Gastroesophageal sphincter (tissue), 4 donors: ENCODE data around the gene SERPINF2. TPM values are rescaled to one million over a fixed set of nuclear protein-coding genes. Genes with fewer than 3 reads are reported as not detected.

Source experiments
- ATAC-seq: fragments of 150-250 bp; one replicate; pipeline ENCODE4 v1.9.1; 2016; ENCODE audit warnings: mild to moderate bottlenecking, moderate library complexity
- H3K27ac ChIP-seq, 4 donors: fragments of 200-600 bp; sonication (generic) in 3 of 4; 1 replicate in 3 of 4; 2 replicates in 1 of 4; pipeline ENCODE4 v1.5.1; 2016 to 2019
- H3K27me3 ChIP-seq: fragments of 200-600 bp; sonication (generic); one replicate; pipeline ENCODE4 v1.5.1; 2019
- H3K36me3 ChIP-seq, 2 donors: fragments of 200-600 bp; sonication (generic); one replicate each; pipeline ENCODE4 v1.5.1; 2019; ENCODE audit warnings: control low read depth in 1 of 2
- H3K4me1 ChIP-seq, 3 donors: fragments of 200-600 bp; sonication (generic); 1 replicate in 2 of 3; 2 replicates in 1 of 3; pipeline ENCODE4 v1.5.1; 2016 to 2019; ENCODE audit warnings: control low read depth in 2 of 3
- H3K4me3 ChIP-seq, 2 donors: fragments of 200-600 bp; sonication (generic); one replicate each; pipeline ENCODE4 v1.5.1; 2019; ENCODE audit warnings: mild to moderate bottlenecking in 1 of 2, moderate library complexity in 1 of 2
- H3K9me3 ChIP-seq, 3 donors: fragments of 200-600 bp; sonication (generic); one replicate each; pipeline ENCODE4 v1.5.1; 2017 to 2019; ENCODE audit warnings: control low read depth in 2 of 3
- EP300 ChIP-seq: sonication (generic); formaldehyde crosslinking; IDR thresholded peaks from one replicate; pipeline ENCODE4 v1.6.1; 2017; ENCODE audit warnings: antibody characterized with exemption, mild to moderate bottlenecking
- POLR2A ChIP-seq, 2 donors: fragments of 450-650 bp; IDR thresholded peaks; one replicate each; pipeline ENCODE4 v1.6.1; 2017; ENCODE audit warnings: antibody characterized with exemption in 2 of 2, mild to moderate bottlenecking in 2 of 2, moderate library complexity in 1 of 2
- POLR2AphosphoS5 ChIP-seq: sonication (generic); formaldehyde crosslinking; IDR thresholded peaks from one replicate; pipeline ENCODE4 v1.6.1; 2017; ENCODE audit warnings: antibody characterized with exemption
- whole genome bisulfite sequencing, 2 donors: methylation state at CpG; one replicate each; pipeline ENCODE4 v1.1.5; 2018; ENCODE audit warnings: low coverage in 1 of 2; 5-methylcytosine and 5-hydroxymethylcytosine counted together
- total RNA-seq, 4 donors: library from RNA; depleted of rRNA; stranded (reverse); fragments of >200 nt; gene quantifications; one replicate each; pipeline ENCODE4 v1.1.0, GENCODE V29; 2016
- TF ChIP-seq, protein P1 (sequence below), 4 experiments: fragments of 200-600 bp in 2 of 4; fragments of 450-650 bp in 2 of 4; sonication (generic) in 1 of 4; IDR thresholded peaks; one replicate each; pipeline ENCODE4 v1.5.1; 2017 to 2019; ENCODE audit warnings: antibody characterized with exemption in 4 of 4, mild to moderate bottlenecking in 2 of 4, moderate library complexity in 2 of 4

Gene SERPINF2
- total RNA-seq, 4 donors from 2014 or later: 2.0 to 7.6 (median 5.1) TPM

DNA sequence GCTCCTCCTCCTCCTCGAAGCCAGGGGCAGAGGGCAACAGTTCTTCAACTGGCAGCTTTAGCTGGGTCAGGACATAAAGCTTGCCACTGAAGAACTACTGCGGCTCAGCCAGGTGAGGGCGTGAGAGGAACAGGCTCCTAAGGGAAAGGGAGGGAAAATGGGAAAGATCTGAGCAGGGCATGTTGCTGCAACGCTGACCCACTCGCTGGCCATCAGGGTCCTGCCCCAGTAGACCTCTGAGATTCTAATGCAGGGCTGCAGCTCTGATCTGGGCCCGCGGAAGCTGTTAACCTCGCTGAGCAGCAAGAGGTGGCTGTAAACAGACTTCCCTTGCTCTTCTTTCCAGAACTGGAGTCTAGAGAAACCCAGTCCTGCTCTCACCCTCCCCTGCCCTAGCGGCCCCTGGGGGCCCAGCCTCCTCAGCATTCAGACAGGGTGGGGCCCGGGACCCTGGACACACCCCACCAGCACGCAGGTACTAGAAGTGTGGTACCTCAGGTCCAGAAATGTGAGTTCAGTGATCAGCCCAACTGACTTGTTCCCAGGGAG lies 28.7 kb upstream of the SERPINF2 start:
- Histone ChIP-seq H3K27ac (peak overlapping the region; percentile 97 to 100 (median 99)), H3K4me3 (peak overlapping the region; percentile 92 to 100), H3K36me3 (peaks cover 0 to 26% of the 10 kb centered on the region in 2 donors), H3K27me3 (no peaks in the 10 kb centered on the region), H3K4me1 (peaks cover 2 to 75% (median 47%) of the 10 kb centered on the region in 3 donors), H3K9me3 (no peaks in the 10 kb centered on the region)
- ATAC-seq: no peak
- TF ChIP-seq POLR2AphosphoS5 (no peak), EP300 (no peak), POLR2A (IDR thresholded peaks at IDR 0.05) (no peak)
- TF ChIP-seq, protein P1, sequence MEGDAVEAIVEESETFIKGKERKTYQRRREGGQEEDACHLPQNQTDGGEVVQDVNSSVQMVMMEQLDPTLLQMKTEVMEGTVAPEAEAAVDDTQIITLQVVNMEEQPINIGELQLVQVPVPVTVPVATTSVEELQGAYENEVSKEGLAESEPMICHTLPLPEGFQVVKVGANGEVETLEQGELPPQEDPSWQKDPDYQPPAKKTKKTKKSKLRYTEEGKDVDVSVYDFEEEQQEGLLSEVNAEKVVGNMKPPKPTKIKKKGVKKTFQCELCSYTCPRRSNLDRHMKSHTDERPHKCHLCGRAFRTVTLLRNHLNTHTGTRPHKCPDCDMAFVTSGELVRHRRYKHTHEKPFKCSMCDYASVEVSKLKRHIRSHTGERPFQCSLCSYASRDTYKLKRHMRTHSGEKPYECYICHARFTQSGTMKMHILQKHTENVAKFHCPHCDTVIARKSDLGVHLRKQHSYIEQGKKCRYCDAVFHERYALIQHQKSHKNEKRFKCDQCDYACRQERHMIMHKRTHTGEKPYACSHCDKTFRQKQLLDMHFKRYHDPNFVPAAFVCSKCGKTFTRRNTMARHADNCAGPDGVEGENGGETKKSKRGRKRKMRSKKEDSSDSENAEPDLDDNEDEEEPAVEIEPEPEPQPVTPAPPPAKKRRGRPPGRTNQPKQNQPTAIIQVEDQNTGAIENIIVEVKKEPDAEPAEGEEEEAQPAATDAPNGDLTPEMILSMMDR (IDR thresholded peaks at IDR 0.05): peak in 3 of 4 experiments; percentile 35 to 51 (median 41)
- 0% methylated on average over 1 of the region's 11 CpGs; no CpG with 5 or more reads in 1 of the 2 donors for WGBS, 2 donors

DNA sequence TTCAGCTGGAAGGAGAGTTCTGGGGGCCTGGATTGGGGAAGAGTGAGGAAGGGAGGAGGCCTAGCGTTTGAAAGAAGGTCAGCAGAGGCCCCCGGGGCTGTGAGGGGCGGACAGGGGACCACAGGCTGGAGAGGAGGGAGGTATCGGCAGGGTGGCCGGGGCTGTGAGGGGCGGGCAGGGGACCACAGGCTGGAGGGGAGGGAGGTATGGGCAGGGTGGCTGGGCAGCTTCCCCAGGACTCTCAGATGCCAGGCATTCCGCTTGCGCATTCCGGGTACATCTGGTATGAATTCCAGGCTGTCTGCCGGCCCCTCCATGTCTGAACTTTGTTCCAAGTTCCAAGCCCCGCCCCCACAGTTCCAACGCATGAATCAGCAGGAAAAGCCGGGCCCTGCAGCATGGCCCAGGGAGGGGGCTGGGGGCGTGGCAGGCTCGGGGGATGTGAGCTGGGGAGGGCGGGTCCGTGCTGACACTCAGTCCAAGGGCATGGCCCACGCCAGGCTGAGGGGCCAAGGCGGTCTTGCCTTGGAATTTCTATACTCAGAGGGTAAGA lies 28.2 kb upstream of the SERPINF2 start:
- Histone ChIP-seq H3K36me3 (peaks cover 0 to 26% of the 10 kb centered on the region in 2 donors), H3K4me3 (peak overlapping the region; percentile 92 to 100), H3K4me1 (peaks cover 2 to 70% (median 42%) of the 10 kb centered on the region in 3 donors), H3K27me3 (no peaks in the 10 kb centered on the region), H3K27ac (peak overlapping the region; percentile 97 to 100 (median 99)), H3K9me3 (no peaks in the 10 kb centered on the region)
- 4% methylated on average over 4 to 7 of the region's 19 CpGs for WGBS, 2 donors
- TF ChIP-seq EP300 (no peak), POLR2AphosphoS5 (peak; percentile 89)
- ATAC-seq: peak; percentile 52

DNA sequence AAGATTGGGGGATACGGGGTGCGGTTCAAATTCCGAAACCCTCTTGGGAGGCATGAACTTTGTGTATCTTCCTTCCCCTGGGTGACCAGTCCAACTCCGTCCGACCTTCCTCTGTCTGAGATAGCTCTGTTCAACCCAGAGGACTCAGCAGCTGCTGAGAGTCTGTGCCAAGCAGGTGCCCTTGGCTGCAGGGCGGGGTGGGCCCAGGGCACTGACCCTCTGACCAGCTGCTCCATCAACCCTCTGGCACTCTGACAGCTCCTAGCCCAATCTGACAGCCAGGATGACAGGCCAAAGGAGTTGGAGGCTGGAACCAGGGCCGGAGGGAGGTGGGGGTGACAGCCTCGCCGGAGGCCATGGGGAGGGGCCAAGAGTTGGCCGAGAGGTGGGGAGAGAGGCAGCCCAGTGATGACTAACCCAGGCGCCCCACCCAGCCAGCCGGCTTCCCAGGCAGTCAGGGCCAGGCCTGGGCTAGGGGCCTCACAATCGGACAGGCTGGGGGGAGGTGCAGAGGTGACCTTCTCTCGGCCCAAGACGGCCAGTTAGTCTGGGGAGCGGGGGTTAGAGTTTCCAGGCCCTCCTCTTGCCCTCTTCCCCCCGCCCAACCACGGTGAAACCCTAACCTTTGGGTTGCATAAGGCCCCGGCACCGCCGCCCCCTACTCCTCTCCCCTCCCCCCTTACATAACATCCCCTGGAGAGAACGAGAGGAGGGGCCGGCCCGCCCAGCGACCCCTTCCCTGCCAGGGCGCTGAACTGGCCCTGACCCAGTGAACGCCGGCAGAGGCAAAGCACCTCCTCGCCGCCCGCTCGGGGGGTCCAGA lies 27.5 kb upstream of the SERPINF2 start:
- TF ChIP-seq, protein P1 (IDR thresholded peaks at IDR 0.05): peak in 1 of 4 experiments; percentile 9
- TF ChIP-seq EP300 (peak; percentile 20), POLR2AphosphoS5 (peak; percentile 81), POLR2A (IDR thresholded peaks at IDR 0.05) (peak; percentile 69 to 79)
- ATAC-seq: peak; percentile 60
- H3K9me3 ChIP-seq: no peaks in the 10 kb centered on the region
- peaks cover 0 to 26% of the 10 kb centered on the region in 2 donors for H3K36me3 ChIP-seq
- peak overlapping the region; percentile 97 to 100 (median 99) for H3K27ac ChIP-seq
- H3K27me3 ChIP-seq: no peaks in the 10 kb centered on the region
- H3K4me1 ChIP-seq: peaks cover 2 to 65% (median 40%) of the 10 kb centered on the region in 3 donors
- WGBS, 2 donors: 0% methylated on average over 1 of the region's 32 CpGs; no CpG with 5 or more reads in 1 of the 2 donors
- peak overlapping the region; percentile 92 to 100 for H3K4me3 ChIP-seq

DNA sequence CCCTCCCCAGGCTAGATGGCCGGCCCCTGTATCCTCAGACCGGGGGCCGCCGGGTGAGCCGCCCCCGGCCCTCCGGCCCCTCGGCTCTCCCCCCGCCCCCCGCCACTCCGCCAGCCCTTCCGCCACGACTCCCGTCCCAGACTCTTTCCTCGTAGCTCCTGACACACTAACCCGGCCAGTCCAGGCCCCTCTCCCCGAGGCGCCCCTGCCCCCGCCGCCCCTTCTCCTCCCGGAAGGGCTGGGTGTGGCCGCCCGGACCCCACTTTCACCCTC lies 26.9 kb upstream of the SERPINF2 start:
- no peaks in the 10 kb centered on the region for H3K9me3 ChIP-seq
- no peak for ATAC-seq
- H3K4me1 ChIP-seq: peaks cover 2 to 66% (median 37%) of the 10 kb centered on the region in 3 donors
- peaks cover 0 to 26% of the 10 kb centered on the region in 2 donors for H3K36me3 ChIP-seq
- no CpG with 5 or more reads among the region's 23 CpGs for WGBS, 2 donors
- peak overlapping the region; percentile 97 to 100 (median 99) for H3K27ac ChIP-seq
- TF ChIP-seq POLR2A (IDR thresholded peaks at IDR 0.05) (no peak), EP300 (no peak), POLR2AphosphoS5 (no peak)
- TF ChIP-seq, protein P1 (IDR thresholded peaks at IDR 0.05): no peak
- no peaks in the 10 kb centered on the region for H3K27me3 ChIP-seq
- peak overlapping the region; percentile 92 to 100 for H3K4me3 ChIP-seq

DNA sequence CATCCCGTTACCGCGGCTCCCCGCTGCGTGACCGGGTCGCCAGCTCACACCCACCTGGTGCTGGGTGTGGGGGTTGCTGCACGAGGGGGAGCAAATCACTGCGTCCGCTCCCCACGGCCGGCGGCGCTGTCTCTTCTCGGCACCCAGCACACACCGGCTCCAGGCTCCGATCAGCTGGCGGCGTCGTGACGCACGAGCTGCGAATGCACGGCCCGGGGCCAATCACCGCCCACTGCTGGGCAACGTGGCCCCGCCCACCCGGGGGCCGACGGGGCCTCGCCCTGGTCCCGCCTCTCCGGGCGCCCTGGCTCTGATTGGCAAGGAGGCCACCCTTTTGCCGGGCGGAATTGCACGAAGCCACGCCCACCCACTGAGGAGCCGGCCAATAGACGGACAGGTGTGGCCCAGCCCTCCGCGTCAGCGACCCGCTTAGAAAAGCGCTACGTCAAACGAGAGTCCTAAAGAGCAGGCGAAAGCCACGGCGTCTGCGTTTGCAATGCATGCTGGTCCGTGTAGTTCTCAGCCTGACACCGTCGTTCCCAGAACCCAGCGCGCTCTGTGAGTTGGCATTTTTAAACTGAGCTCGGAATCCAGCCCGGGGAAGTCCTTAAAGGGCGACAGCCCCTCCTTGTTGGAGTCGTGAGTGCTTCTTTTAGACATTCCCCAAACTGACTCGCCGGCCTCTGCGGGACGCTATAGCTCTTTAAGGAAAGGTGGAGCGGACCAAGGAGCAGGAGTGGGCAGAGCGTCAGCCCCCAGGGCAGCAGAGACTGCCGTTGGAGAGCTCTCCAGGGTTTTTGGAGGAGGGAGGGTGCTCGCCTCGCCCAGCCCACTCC lies 26.4 kb upstream of the SERPINF2 start:
- peak; percentile 80 for ATAC-seq
- no peaks in the 10 kb centered on the region for H3K27me3 ChIP-seq
- peaks cover 2 to 66% (median 37%) of the 10 kb centered on the region in 3 donors for H3K4me1 ChIP-seq
- H3K27ac ChIP-seq: peak overlapping the region; percentile 99 to 100 (median 100)
- no peaks in the 10 kb centered on the region for H3K9me3 ChIP-seq
- TF ChIP-seq, protein P1 (IDR thresholded peaks at IDR 0.05): peak in 3 of 4 experiments; percentile 6 to 41 (median 40)
- TF ChIP-seq POLR2A (IDR thresholded peaks at IDR 0.05): peak; percentile 100
- no peak for TF ChIP-seq EP300
- peak; percentile 100 for TF ChIP-seq POLR2AphosphoS5
- peak overlapping the region; percentile 92 to 100 for H3K4me3 ChIP-seq
- WGBS, 2 donors: 0 to 2% methylated on average over 14 to 19 of the region's 70 CpGs
- H3K36me3 ChIP-seq: peaks cover 0 to 26% of the 10 kb centered on the region in 2 donors
